NCI-H460 (cell line): Measurements from ENCODE around the gene PTPRE. TPM values are rescaled to one million over a fixed set of nuclear protein-coding genes. Genes with fewer than 3 reads are reported as not detected.

Source experiments
- DNase-seq: peaks from one replicate; pipeline ENCODE4 v3.0.0-alpha.2; 2016; ENCODE audit warnings: low read depth; ENCODE audit errors: extremely low read depth
- total RNA-seq: library from RNA; depleted of rRNA; stranded (reverse); fragments of >200 nt; shearing (Covaris generic); gene quantifications from 2 replicates; pipeline ENCODE4 v1.2.3, GENCODE V29; 2014

Gene PTPRE
- total RNA-seq, 1 experiment from 2014 or later = 4.0 TPM

GRCh38 chr10:128067691-128068397, 160.9 kb downstream of the PTPRE start:
- no peak for DNase-seq

DNA sequence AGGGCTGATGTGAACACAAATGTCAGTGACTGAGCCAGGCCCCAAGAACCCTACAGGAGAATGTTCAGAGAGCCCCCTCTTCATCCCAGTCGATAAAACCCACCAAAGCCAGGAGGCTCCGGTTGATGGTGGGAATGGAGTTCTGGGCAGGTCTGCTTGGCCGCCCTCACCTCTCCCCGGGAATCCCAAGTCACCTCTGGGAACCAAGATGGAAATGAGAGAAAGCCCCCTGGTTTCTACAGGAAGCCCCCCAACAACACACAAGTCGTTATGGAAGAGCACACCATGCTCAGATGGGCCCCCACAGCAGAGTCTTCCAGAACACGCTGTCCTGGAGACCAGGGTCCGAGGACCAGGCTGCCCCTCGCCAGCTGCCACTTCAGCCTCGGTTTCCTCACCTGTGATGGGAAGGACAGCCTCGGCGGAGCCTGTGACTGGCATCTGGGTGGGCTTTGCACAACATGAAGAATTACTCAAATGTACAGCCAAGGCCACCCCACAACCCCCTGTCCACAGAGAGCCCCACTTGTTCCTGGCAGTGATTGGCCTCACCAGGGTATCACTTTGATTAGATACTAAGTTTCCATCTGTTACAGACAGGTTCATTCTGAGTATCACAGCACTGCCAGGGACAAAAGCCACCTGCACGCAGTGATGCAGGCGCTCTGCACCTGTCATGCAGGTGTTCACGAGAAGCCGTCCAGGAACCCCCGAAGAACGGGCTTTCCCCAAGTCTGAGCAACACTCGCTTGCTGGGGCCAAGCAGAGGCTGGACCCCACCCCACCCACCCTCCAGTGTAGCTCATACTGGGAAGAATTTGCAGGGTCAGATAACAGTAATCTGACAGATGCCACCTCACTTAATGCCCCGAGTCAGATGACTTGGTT, 161.7 kb downstream of the PTPRE start:
- DNase-seq = no peak

- peak; percentile 61 for DNase-seq
Observed at GRCh38 chr10:128069351-128070051, 162.6 kb downstream of the PTPRE start.

DNA sequence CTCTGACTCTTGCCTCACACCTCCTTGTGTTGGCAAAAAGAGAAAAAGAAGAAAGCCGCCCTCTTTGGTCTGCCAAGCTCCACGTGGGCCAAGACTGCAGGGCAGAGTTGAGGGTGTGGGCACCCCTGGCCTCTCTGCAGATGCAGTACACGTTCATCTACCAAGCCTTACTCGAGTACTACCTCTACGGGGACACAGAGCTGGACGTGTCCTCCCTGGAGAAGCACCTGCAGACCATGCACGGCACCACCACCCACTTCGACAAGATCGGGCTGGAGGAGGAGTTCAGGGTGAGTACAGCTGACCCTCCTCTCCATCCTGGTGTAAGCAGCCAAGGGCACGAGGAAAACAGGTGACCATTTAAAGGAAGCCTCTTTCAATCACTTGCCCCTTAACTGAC, 163.3 kb downstream of the PTPRE start:
- DNase-seq = no peak

- DNase-seq = no peak
Observed at GRCh38 chr10:128070721-128071416, 164.0 kb downstream of the PTPRE start.

GRCh38 chr10:128071417-128071782, 164.5 kb downstream of the PTPRE start:
- no peak for DNase-seq

DNA sequence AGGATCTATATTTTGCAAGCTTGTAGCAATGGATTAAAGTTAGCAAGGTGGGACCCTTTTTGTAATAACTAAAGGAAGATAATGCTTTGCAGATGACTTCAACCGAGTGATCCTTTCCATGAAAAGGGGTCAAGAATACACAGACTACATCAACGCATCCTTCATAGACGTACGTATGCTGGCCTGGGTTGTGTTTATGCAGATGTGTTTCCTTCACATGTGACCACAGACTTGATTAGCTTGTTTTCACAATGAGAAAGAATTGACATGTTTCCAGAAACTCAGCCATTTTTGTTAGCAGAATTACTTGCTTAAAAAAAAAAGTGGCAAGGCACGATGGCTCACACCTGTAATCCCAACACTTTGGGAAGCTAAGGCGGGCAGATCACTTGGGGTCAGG, 165.1 kb downstream of the PTPRE start:
- DNase-seq = no peak

DNA sequence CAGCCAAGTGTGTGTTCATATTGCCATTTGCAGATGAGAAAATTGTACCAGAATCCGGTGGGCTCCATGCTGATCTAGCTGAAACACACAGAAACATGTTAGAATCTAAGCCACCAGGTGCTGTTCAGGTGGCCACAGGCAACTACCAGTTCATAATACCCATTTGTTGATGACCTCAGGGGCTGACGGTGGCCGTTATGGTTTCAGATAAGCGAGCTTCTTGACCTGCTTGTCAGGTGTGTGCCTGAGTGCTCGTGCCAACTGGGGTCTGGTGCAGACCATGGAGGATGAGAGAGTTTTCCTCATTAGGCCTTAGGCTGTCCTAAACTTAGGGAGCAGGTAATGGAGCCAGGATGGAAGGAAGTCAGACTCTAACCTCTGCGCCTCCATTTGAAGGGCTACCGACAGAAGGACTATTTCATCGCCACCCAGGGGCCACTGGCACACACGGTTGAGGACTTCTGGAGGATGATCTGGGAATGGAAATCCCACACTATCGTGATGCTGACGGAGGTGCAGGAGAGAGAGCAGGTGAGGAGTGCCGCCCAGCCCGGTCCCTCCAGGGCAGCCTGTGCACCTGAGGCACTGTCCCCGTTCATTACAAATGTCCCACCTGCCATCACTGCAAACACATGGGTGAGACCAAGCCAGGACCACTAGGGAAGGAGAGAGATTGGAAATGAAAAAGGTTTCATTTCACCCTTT, 166.2 kb downstream of the PTPRE start:
- no peak for DNase-seq

DNA sequence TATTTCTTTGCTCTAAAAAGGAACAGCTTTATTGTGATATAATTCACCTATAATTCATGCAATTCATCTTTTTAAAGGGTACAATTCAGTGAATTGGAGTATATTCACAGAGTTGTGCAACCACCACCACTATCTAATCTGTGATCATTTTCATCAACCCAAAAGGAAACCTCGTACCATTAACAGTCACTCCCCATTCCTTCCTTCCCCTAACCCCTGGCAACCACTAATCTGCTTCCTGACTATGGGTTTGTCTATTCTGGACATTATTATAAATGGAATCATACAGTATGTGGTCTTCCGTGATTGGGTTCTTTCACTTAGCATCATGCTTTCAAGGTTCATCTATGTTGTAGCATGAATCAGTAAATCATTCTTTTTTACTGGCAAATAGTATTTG, 167.0 kb downstream of the PTPRE start:
- DNase-seq = no peak

- no peak for DNase-seq
Observed at GRCh38 chr10:128074589-128074988, 167.7 kb downstream of the PTPRE start.

DNA sequence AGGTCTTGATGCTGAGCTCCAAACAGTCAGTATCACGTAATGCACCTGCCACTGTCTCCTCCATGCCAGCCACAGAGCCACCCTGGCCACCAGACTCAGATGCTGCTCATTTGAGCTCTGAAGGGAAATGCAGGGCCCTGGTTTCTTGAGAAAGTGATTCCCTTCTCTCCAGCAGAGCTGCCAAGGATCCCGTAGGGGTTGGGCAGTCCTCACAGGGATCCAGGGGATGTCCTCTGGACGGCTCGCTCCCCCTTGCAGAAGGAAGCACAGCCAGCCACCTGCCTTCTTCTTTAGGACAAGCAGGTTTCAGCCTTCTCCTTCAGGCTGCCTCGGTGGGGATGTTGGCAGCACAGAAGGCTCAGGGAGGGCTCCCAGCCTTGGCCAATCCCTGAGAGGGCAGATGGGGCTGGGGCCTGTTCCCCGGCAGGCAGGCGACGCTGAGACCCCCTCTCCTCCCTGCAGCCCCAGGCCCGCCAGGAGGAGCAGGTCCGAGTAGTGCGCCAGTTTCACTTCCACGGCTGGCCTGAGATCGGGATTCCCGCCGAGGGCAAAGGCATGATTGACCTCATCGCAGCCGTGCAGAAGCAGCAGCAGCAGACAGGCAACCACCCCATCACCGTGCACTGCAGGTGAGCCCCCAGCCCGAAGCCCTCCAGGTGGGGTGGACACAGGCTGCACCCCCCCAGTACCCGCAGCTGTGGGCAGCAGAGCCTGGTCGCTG, 170.4 kb downstream of the PTPRE start:
- no peak for DNase-seq

GRCh38 chr10:128078136-128078969, 171.4 kb downstream of the PTPRE start:
- DNase-seq = peak; percentile 64

DNA sequence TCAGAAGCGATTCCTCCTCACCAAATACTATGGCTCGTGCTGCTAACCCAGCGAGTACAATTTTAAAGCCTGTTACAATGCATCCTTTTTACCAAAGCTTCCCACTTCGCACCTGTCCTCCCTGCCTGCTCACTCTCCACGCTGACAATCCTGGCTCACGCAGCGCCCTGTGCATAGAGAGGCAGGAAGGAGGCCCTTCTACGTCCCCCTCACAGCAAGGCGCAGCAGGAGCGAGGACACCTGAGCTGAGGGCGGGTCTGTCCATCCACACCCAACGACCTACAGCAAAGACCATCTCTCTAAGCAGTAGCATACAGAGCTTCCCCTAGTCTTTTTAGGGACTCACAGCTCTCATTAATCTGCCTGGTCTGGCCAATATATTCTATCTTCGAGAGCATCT, 173.3 kb downstream of the PTPRE start:
- DNase-seq = no peak

GRCh38 chr10:128080641-128081040, 173.7 kb downstream of the PTPRE start:
- DNase-seq = no peak

DNA sequence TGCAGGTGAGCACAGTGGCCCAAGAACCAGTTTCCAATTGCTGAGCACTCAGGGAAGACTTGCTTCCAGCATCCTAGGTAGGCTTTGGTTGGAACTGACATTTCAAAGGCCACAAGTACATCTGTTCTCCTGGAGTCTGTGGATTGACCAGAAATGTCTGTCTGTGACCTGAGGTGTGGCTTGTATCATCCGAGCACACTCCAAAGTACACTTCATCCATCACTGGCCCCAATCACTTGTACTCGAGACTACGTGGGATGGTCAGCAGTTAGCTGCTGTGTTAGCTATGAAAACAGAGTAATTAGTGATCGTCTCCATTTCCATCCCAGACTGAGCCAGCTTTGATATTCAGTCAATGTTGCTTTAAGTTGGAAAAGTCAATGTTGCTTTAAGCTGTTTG, 174.3 kb downstream of the PTPRE start:
- no peak for DNase-seq

DNA sequence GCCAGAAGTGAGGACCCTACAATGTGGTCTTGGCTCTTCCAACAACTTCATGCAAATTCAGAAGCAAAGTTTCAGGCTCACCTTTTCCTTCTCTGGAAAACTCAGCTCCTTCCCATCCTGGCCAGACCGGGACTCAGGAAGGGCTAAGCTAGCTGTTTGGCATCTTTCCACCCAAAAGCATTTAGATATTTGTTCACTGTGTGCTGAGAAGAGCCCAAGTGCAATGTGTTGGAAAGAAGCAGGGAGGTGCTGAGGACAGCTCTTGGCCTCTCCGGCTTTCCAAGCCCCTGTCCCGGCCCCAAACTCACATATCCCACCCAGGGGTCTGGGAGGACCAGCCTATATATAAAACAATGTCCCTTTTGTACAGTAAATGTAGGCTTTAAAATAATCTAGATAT, 174.8 kb downstream of the PTPRE start:
- no peak for DNase-seq

GRCh38 chr10:128083191-128083895, 176.4 kb downstream of the PTPRE start:
- DNase-seq = no peak

GRCh38 chr10:128084364-128084763, 177.5 kb downstream of the PTPRE start:
- DNase-seq = no peak
